T-helper 1 cell treated with Interleukin-12 subunit alpha and Interleukin-12 subunit beta and Interleukin-4 antibody, amounts not matched to agents 30 μg/mL and 1 μg/mL, for 36 hours (primary cell): ENCODE data around the gene PACS1.

Source experiments
- H3K27ac Mint-ChIP-seq: one replicate; pipeline ENCODE4 v1.8.0; 2021; ENCODE audit warnings: mild to moderate bottlenecking, mixed read lengths
- H3K27me3 Mint-ChIP-seq: one replicate; pipeline ENCODE4 v1.8.0; 2021; ENCODE audit warnings: low read depth, mixed read lengths
- H3K36me3 Mint-ChIP-seq: one replicate; pipeline ENCODE4 v1.8.0; 2021; ENCODE audit warnings: low read depth, mixed read lengths
- H3K4me1 Mint-ChIP-seq: one replicate; pipeline ENCODE4 v1.8.0; 2021; ENCODE audit warnings: low read depth, mixed read lengths
- H3K4me3 Mint-ChIP-seq: one replicate; pipeline ENCODE4 v1.8.0; 2021; ENCODE audit warnings: mild to moderate bottlenecking, moderate library complexity, mixed read lengths
- H3K9me3 Mint-ChIP-seq: one replicate; pipeline ENCODE4 v1.8.0; 2021; ENCODE audit warnings: mixed read lengths

PACS1 gene

DNA sequence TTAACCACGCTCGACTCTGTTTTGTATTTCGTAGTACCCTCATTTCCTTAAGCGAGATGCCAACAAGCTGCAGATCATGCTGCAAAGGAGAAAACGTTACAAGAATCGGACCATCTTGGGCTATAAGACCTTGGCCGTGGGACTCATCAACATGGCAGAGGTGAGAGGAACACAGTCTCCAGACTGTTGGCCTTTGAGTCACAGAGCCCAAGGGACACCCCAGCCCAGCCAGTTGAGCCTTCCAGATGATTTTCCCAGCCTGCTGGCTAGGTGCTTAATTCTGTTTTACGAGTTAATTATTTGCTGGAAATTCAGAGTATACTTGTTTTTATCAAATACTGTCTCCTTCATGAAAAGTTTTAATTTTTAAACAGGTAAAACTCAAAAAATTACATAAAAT is 141.0 kb downstream of the PACS1 start:
- Mint-ChIP-seq H3K9me3 (no peaks in the 10 kb centered on the region), H3K4me3 (no peak overlapping the region), H3K27ac (no peak overlapping the region), H3K27me3 (no peaks in the 10 kb centered on the region), H3K36me3 (peaks cover 11% of the 10 kb centered on the region), H3K4me1 (peaks cover 4% of the 10 kb centered on the region)

DNA sequence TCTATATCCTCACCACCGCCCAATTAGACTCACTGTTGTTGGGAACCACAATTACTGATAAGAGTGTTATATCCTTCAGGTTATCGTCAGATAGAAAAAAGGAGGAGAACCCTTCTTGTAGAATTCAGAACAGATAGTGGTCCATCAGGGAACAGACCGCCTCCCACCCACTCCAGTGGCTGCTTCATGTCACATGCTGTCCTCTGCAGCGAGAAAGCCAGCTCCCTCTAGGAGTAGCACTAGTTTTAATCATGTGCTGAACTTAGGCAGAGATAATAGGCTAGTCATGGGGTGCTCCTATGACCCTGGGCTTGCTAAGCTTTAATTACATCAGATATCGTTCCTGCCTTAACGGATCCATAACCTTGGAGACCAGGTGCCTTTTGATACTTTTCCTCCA is 146.8 kb downstream of the PACS1 start:
- Mint-ChIP-seq H3K36me3 (peaks cover 34% of the 10 kb centered on the region), H3K4me1 (peaks cover 8% of the 10 kb centered on the region), H3K4me3 (no peak overlapping the region), H3K9me3 (no peaks in the 10 kb centered on the region), H3K27ac (no peak overlapping the region), H3K27me3 (no peaks in the 10 kb centered on the region)

DNA sequence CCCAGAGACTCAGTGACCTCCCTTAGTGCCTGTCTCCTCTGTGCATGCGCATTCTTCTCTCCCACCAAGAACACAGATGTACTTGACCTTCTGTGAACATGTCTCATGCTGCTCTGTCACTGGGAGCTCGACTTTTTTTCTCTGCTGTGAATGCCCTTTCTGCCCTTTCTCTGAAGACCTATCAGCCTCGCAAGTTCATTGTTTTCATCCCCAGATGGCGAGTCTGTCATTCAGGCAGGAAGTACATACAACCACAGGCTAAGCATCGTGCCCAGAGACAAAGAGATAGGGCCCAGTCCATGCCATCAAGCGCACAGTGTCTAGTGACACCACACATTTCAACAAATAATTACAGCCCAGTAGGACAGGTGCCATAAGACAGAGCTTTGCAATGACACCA is 148.0 kb downstream of the PACS1 start:
- H3K4me1 Mint-ChIP-seq: peaks cover 18% of the 10 kb centered on the region
- no peak overlapping the region for H3K4me3 Mint-ChIP-seq
- H3K9me3 Mint-ChIP-seq: no peaks in the 10 kb centered on the region
- no peaks in the 10 kb centered on the region for H3K27me3 Mint-ChIP-seq
- H3K27ac Mint-ChIP-seq: peak overlapping the region; percentile 24
- H3K36me3 Mint-ChIP-seq: peaks cover 35% of the 10 kb centered on the region

DNA sequence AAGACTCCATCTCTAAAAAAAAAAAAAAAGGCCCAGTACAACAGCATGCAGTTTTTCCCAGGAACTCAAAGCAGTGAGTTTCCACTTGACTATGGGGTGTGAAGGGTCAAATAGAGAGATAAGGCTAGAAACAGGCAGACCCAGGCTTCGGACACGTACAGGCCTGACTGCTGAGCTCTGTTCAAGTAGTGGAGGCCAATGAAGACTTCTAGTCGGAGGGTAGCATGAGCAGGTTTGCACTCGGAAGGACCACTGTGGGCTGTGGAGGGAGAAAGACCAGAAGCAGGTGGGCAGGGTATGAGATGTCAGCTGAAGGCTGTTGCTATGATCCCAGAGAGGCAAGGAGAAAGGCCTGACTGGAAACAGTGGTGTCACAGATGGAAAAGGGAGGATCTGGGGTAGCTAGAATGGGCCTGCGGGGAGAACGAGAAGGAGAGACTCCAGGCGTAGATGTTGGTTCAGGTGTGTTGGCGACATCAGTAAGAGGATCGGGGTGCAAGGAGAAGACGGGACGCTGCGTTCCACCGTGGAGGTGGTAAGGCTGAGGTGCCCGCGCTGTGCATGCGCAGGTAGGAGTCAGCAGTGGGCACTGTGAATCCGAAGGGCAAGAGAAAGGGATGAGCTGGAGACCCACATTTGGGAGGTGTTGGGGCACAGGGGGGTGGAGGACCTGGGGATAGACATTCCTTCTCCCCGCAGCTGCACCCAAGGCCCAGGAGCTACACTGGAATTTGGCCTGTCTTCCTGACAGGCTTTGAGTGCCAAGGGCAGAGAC is 149.0 kb downstream of the PACS1 start:
- peak overlapping the region; percentile 34 for H3K27ac Mint-ChIP-seq
- peaks cover 32% of the 10 kb centered on the region for H3K36me3 Mint-ChIP-seq
- H3K9me3 Mint-ChIP-seq: no peaks in the 10 kb centered on the region
- H3K27me3 Mint-ChIP-seq: no peaks in the 10 kb centered on the region
- peaks cover 18% of the 10 kb centered on the region for H3K4me1 Mint-ChIP-seq
- no peak overlapping the region for H3K4me3 Mint-ChIP-seq

DNA sequence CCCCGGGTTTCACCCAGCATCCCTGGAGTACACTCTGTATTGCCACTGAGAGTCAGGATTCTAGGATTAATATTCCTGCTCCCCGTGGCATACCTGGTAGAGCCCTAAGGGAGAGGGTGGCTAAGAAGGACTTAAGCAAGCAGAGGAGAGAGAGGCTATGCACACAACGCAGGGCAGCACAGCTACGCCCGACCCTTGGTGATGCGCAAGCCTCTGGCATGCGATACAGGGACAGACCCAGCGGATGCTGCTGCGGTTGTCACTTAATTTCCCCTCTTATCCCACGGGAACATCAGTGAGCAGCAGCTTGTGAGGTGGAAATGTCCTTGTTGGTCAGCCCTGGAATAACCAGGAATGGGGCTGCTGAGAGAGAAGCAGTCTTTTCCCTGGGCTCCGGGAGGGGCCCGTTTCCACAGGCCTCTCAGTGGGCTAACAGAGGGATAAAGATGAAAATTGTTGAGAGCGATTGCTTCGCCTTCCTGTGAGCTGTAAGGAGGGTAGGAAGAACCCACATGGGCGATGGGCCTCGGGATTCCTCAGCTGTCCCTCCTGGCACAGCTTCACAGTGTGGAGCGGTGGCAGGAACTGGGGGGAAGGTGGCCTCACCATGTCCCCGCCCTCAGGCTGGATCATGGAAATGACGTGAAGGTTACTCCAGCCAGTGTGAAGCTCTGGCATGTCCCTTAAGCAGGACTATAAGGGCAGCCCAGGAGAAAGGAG is 149.9 kb downstream of the PACS1 start:
- Mint-ChIP-seq H3K27ac (peak overlapping the region; percentile 98), H3K36me3 (peaks cover 35% of the 10 kb centered on the region), H3K4me1 (peaks cover 18% of the 10 kb centered on the region)

GRCh38 chr11:66220566-66220935 is 150.5 kb downstream of the PACS1 start:
- no peaks in the 10 kb centered on the region for H3K27me3 Mint-ChIP-seq
- peaks cover 18% of the 10 kb centered on the region for H3K4me1 Mint-ChIP-seq
- H3K4me3 Mint-ChIP-seq: no peak overlapping the region
- no peaks in the 10 kb centered on the region for H3K9me3 Mint-ChIP-seq
- peak overlapping the region; percentile 98 for H3K27ac Mint-ChIP-seq
- peaks cover 36% of the 10 kb centered on the region for H3K36me3 Mint-ChIP-seq

More for the DNA sequence above, 149.9 kb downstream of the PACS1 start:
- Mint-ChIP-seq H3K9me3 (no peaks in the 10 kb centered on the region), H3K27me3 (no peaks in the 10 kb centered on the region), H3K4me3 (no peak overlapping the region)

DNA sequence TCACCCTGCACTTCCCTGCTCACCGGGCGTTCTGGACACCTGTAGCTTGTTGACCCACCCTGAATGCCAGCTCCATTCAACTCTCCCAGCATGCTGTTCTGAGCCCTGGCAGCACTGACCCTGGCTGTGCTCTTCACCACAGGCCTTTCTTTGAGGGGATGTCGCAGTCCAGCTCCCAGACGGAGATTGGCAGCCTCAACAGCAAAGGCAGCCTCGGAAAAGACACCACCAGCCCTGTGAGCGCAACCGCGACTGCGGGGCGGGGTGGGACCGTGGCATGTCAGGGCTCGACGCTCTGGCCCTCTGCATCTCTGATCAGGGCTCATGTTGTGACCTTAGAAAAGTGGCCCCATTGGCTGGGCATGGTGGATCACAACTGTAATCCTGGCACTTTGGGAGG is 150.9 kb downstream of the PACS1 start:
- Mint-ChIP-seq H3K4me3 (no peak overlapping the region), H3K27me3 (no peaks in the 10 kb centered on the region), H3K4me1 (peaks cover 18% of the 10 kb centered on the region), H3K36me3 (peaks cover 35% of the 10 kb centered on the region), H3K9me3 (no peaks in the 10 kb centered on the region), H3K27ac (peak overlapping the region; percentile 98)

DNA sequence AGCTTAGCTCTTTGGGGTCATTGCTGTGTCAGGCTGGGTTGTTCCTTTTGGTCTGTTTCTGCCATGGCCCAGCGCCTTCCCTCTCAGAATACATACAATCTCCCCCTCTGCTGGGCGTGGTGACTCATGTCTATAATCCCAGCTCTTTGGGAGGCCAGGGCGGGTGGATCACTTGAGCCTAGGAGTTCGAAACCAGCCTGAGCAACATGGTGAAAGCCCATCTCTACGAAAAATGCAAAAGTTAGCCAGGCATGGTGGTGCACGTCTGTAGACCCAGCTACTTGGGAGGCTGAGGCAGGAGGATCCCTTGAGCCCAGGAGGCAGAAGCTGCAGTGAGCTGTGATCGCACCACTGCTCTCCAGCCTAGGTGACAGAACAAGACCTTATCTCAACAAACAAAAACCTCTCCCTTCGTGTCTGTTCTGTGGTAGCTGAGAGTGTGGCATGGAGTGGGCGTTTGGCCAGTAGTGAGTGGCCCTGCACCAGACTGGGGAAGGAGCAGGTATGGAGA is 151.7 kb downstream of the PACS1 start:
- H3K36me3 Mint-ChIP-seq: peaks cover 27% of the 10 kb centered on the region

DNA sequence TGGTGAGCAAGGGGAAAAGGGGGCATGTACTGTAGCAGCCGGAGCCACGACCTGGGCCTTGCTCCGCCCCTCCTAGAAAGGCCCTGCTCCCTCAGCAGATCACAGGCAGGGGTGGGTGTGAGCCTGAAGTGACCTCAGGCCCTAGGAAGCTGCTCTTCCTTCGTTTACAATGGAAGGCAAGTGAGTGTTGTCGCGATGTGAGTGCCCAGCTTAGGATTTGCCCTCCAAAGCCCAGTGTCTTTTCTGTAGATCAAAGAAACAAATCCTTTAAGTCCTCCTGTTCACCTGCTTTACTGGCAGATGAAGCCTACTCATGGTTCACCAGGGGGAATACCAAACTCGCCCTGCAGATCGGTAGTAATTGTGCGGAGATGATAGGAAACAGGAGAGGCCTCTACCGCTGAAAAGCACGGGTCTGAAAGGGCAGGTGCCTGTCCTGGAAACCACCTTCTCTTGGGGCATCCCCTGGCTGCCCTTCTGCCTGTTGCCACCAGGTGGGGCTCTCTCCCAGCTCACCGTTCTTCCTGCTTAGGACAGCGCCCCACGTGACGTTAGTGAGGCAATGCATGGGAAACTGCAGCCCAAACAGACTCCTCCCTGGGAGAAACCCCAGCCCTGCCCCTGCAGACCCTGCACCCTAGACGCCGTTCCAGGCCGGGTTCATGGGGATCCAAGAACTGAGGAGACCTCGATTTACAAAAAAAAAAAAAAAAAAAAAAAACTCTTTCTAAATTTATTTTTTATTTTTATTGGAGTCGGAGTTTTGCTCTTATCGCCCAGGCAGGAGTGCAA is 152.5 kb downstream of the PACS1 start:
- peak overlapping the region; percentile 98 for H3K27ac Mint-ChIP-seq
- no peaks in the 10 kb centered on the region for H3K9me3 Mint-ChIP-seq
- peaks cover 25% of the 10 kb centered on the region for H3K36me3 Mint-ChIP-seq
- peak overlapping the region; percentile 6 for H3K4me3 Mint-ChIP-seq
- no peaks in the 10 kb centered on the region for H3K27me3 Mint-ChIP-seq
- H3K4me1 Mint-ChIP-seq: peaks cover 21% of the 10 kb centered on the region

More for the DNA sequence above, 151.7 kb downstream of the PACS1 start:
- H3K4me3 Mint-ChIP-seq: peak overlapping the region; percentile 6
- no peaks in the 10 kb centered on the region for H3K9me3 Mint-ChIP-seq
- H3K27me3 Mint-ChIP-seq: no peaks in the 10 kb centered on the region
- peak overlapping the region; percentile 98 for H3K27ac Mint-ChIP-seq
- peaks cover 21% of the 10 kb centered on the region for H3K4me1 Mint-ChIP-seq

DNA sequence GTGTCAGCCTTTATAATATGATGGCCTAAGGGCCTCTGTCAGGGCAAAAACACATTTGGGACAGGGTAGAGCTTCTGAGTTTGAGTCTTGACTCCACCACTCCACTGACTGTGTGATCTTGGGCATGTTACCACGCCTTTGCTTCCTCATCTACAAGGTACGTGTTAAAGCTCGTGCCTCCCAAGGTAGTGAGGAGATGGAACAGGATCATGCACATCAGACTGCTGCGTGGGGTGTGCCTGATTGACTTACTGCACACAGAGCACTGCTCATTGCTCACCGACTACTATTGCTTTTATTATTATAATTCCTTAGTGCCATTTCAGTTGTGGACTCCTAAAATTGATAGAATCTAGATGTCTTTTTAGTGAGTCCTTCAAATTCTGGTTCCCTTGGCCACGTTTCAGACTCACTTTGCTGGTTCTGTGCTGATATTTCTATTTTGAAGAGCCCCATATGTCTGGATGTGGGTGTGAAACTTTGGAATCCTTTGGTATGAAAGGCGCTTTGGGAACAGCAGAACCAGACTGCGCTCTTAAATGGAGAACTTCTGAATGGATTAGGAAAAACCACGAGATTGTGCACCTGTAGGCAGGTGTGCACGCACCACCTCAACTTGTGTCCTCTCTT is 154.3 kb downstream of the PACS1 start:
- H3K27ac Mint-ChIP-seq: no peak overlapping the region
- no peaks in the 10 kb centered on the region for H3K9me3 Mint-ChIP-seq
- peaks cover 23% of the 10 kb centered on the region for H3K36me3 Mint-ChIP-seq
- H3K4me3 Mint-ChIP-seq: no peak overlapping the region
- H3K4me1 Mint-ChIP-seq: peaks cover 17% of the 10 kb centered on the region
- no peaks in the 10 kb centered on the region for H3K27me3 Mint-ChIP-seq

GRCh38 chr11:66225066-66225465 is 155.0 kb downstream of the PACS1 start:
- Mint-ChIP-seq H3K4me1 (peaks cover 17% of the 10 kb centered on the region), H3K4me3 (no peak overlapping the region), H3K27ac (no peak overlapping the region), H3K36me3 (peaks cover 25% of the 10 kb centered on the region), H3K27me3 (no peaks in the 10 kb centered on the region), H3K9me3 (no peaks in the 10 kb centered on the region)

DNA sequence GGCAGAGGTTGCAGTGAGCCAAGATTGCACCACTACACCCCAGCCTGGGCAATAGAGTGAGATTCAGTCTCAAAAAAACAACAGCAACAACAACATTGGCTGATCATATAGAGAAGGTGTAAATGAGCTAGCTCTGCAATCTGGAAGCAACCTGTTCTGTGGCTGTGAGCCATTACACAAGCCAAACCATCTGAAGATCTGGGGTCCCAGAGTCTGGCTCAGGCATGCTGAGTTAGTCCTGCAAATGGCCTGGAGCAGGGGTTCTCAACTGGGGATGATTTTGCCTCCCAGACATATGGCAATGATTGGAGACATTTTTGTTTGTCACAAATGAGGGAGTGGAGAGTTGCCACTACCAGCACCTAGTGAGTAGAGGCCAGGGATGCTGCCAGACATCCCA is 156.0 kb downstream of the PACS1 start:
- no peak overlapping the region for H3K27ac Mint-ChIP-seq
- H3K4me1 Mint-ChIP-seq: peaks cover 17% of the 10 kb centered on the region
- H3K9me3 Mint-ChIP-seq: no peaks in the 10 kb centered on the region
- H3K4me3 Mint-ChIP-seq: no peak overlapping the region
- no peaks in the 10 kb centered on the region for H3K27me3 Mint-ChIP-seq
- peaks cover 21% of the 10 kb centered on the region for H3K36me3 Mint-ChIP-seq

GRCh38 chr11:66227700-66228099 is 157.6 kb downstream of the PACS1 start:
- no peak overlapping the region for H3K27ac Mint-ChIP-seq
- H3K4me3 Mint-ChIP-seq: no peak overlapping the region

DNA sequence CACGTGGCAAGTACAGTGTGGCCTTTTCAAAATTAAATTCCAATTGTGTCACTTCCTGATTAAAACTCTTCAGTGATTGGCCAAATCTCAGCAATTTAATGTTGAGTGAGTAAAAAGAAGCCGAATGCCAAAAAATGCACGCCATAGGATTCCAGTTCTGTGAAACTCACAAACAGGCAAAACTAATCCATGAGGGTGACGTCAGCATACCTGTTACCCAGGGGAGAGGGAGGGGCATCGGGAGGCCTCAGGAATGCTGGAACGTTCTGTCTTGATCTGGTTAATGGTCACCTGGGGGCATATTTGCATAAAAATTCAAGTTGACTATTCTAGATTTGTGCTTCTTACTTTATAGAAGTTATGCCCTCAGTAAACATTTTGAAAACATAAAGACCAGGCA is 158.4 kb downstream of the PACS1 start:
- peaks cover 29% of the 10 kb centered on the region for H3K36me3 Mint-ChIP-seq
- peaks cover 3% of the 10 kb centered on the region for H3K4me1 Mint-ChIP-seq
- H3K4me3 Mint-ChIP-seq: no peak overlapping the region
- H3K27me3 Mint-ChIP-seq: no peaks in the 10 kb centered on the region
- H3K27ac Mint-ChIP-seq: no peak overlapping the region
- H3K9me3 Mint-ChIP-seq: no peaks in the 10 kb centered on the region

More at GRCh38 chr11:66227700-66228099, 157.6 kb downstream of the PACS1 start:
- Mint-ChIP-seq H3K4me1 (peaks cover 5% of the 10 kb centered on the region), H3K36me3 (peaks cover 25% of the 10 kb centered on the region), H3K27me3 (no peaks in the 10 kb centered on the region), H3K9me3 (no peaks in the 10 kb centered on the region)
